ENCODE results near the gene ZDHHC14. TPM values are rescaled to one million over a fixed set of nuclear protein-coding genes. Genes with fewer than 3 reads are reported as not detected.

ZDHHC14 gene
- total and polyA plus RNA-seq, 2 experiments from 2014 or later = 3.0 to 7.4 TPM

DNA sequence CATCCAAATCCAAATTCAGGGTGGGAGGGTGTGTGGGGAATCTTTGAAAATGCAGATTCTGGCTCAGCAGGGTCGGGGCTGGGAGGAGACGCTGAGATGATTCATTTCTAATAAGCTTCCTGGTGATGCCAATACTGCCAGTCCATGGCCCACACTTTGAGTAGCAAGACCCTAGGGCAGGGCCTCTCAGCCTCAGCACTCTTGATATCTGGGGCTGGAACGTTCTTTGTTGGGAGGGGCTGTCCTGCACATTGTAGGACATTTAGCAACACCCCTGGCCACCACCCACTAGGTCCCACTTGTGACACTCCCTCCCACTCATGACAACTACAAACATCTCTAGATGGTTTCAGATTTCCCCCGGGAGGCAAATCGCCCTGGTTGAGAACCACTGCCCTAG is 191.0 kb downstream of the ZDHHC14 start:
- TF ChIP-seq JUNB (IDR thresholded peaks at IDR 0.05; ENCODE audit: unreplicated experiment) (no peak), STAT1 (IDR thresholded peaks at IDR 0.05; ENCODE audit: unreplicated experiment) (no peak), ZNF331 (CRISPR knock-in tag; IDR thresholded peaks at IDR 0.05; ENCODE audit: low read depth) (no peak), CREB1 (CRISPR knock-in tag; IDR thresholded peaks at IDR 0.05; ENCODE audit: low read depth) (no peak), EZH2 (IDR thresholded peaks at IDR 0.05; ENCODE audit: low read depth, unreplicated experiment) (no peak), NANOG (IDR thresholded peaks at IDR 0.05; ENCODE audit: borderline replicate concordance) (no peak), POLR2AphosphoS5 (IDR thresholded peaks at IDR 0.05; ENCODE audit: low read depth) (no peak)
- TF ChIP-seq, protein P1, sequence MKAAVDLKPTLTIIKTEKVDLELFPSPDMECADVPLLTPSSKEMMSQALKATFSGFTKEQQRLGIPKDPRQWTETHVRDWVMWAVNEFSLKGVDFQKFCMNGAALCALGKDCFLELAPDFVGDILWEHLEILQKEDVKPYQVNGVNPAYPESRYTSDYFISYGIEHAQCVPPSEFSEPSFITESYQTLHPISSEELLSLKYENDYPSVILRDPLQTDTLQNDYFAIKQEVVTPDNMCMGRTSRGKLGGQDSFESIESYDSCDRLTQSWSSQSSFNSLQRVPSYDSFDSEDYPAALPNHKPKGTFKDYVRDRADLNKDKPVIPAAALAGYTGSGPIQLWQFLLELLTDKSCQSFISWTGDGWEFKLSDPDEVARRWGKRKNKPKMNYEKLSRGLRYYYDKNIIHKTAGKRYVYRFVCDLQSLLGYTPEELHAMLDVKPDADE (IDR thresholded peaks at IDR 0.05) = no peak
- TF ChIP-seq, protein P2, sequence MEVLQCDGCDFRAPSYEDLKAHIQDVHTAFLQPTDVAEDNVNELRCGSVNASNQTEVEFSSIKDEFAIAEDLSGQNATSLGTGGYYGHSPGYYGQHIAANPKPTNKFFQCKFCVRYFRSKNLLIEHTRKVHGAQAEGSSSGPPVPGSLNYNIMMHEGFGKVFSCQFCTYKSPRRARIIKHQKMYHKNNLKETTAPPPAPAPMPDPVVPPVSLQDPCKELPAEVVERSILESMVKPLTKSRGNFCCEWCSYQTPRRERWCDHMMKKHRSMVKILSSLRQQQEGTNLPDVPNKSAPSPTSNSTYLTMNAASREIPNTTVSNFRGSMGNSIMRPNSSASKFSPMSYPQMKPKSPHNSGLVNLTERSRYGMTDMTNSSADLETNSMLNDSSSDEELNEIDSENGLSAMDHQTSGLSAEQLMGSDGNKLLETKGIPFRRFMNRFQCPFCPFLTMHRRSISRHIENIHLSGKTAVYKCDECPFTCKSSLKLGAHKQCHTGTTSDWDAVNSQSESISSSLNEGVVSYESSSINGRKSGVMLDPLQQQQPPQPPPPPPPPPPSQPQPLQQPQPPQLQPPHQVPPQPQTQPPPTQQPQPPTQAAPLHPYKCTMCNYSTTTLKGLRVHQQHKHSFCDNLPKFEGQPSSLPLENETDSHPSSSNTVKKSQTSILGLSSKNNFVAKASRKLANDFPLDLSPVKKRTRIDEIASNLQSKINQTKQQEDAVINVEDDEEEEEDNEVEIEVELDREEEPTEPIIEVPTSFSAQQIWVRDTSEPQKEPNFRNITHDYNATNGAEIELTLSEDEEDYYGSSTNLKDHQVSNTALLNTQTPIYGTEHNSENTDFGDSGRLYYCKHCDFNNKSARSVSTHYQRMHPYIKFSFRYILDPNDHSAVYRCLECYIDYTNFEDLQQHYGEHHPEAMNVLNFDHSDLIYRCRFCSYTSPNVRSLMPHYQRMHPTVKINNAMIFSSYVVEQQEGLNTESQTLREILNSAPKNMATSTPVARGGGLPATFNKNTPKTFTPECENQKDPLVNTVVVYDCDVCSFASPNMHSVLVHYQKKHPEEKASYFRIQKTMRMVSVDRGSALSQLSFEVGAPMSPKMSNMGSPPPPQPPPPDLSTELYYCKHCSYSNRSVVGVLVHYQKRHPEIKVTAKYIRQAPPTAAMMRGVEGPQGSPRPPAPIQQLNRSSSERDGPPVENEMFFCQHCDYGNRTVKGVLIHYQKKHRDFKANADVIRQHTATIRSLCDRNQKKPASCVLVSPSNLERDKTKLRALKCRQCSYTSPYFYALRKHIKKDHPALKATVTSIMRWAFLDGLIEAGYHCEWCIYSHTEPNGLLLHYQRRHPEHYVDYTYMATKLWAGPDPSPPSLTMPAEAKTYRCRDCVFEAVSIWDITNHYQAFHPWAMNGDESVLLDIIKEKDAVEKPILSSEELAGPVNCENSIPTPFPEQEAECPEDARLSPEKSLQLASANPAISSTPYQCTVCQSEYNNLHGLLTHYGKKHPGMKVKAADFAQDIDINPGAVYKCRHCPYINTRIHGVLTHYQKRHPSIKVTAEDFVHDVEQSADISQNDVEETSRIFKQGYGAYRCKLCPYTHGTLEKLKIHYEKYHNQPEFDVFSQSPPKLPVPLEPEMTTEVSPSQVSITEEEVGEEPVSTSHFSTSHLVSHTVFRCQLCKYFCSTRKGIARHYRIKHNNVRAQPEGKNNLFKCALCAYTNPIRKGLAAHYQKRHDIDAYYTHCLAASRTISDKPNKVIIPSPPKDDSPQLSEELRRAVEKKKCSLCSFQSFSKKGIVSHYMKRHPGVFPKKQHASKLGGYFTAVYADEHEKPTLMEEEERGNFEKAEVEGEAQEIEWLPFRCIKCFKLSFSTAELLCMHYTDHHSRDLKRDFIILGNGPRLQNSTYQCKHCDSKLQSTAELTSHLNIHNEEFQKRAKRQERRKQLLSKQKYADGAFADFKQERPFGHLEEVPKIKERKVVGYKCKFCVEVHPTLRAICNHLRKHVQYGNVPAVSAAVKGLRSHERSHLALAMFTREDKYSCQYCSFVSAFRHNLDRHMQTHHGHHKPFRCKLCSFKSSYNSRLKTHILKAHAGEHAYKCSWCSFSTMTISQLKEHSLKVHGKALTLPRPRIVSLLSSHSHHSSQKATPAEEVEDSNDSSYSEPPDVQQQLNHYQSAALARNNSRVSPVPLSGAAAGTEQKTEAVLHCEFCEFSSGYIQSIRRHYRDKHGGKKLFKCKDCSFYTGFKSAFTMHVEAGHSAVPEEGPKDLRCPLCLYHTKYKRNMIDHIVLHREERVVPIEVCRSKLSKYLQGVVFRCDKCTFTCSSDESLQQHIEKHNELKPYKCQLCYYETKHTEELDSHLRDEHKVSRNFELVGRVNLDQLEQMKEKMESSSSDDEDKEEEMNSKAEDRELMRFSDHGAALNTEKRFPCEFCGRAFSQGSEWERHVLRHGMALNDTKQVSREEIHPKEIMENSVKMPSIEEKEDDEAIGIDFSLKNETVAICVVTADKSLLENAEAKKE (CRISPR knock-in tag; IDR thresholded peaks at IDR 0.05) = no peak
- TF ChIP-seq, protein P3, sequence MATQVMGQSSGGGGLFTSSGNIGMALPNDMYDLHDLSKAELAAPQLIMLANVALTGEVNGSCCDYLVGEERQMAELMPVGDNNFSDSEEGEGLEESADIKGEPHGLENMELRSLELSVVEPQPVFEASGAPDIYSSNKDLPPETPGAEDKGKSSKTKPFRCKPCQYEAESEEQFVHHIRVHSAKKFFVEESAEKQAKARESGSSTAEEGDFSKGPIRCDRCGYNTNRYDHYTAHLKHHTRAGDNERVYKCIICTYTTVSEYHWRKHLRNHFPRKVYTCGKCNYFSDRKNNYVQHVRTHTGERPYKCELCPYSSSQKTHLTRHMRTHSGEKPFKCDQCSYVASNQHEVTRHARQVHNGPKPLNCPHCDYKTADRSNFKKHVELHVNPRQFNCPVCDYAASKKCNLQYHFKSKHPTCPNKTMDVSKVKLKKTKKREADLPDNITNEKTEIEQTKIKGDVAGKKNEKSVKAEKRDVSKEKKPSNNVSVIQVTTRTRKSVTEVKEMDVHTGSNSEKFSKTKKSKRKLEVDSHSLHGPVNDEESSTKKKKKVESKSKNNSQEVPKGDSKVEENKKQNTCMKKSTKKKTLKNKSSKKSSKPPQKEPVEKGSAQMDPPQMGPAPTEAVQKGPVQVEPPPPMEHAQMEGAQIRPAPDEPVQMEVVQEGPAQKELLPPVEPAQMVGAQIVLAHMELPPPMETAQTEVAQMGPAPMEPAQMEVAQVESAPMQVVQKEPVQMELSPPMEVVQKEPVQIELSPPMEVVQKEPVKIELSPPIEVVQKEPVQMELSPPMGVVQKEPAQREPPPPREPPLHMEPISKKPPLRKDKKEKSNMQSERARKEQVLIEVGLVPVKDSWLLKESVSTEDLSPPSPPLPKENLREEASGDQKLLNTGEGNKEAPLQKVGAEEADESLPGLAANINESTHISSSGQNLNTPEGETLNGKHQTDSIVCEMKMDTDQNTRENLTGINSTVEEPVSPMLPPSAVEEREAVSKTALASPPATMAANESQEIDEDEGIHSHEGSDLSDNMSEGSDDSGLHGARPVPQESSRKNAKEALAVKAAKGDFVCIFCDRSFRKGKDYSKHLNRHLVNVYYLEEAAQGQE (IDR thresholded peaks at IDR 0.05; ENCODE audit: unreplicated experiment) = no peak
- Mint-ChIP-seq H3K27me3 (ENCODE audit: insufficient read depth, low read depth, poor library complexity) (peaks cover 4% of the 10 kb centered on the region), H3K27ac (no peak overlapping the region), H3K4me1 (peaks cover 12% of the 10 kb centered on the region; the same call in 2 of the 3 replicates), H3K4me3 (no peak overlapping the region), H3K36me3 (ENCODE audit: low read depth) (no peaks in the 10 kb centered on the region), H3K9me3 (peaks cover 5% of the 10 kb centered on the region; the same call in 2 of the 3 replicates)
- no peak overlapping the region for H2AFZ ChIP-seq
- H4K20me1 ChIP-seq (replicated peaks; ENCODE audit: insufficient read depth) = no peaks in the 10 kb centered on the region
- H3K27me3 ChIP-seq (ENCODE audit: insufficient read depth) = no peaks in the 10 kb centered on the region
- no peaks in the 10 kb centered on the region for H3K4me1 ChIP-seq (ENCODE audit: insufficient read depth)
- ATAC-seq (no peak), DNase-seq (ENCODE audit: low spot score) (no peak)
- no peaks in the 10 kb centered on the region for H3K36me3 ChIP-seq (ENCODE audit: insufficient read depth)
- H3K27ac ChIP-seq (ENCODE audit: low read depth) = no peak overlapping the region
- H3K4me3 ChIP-seq = no peak overlapping the region
- H3K4me2 ChIP-seq = no peak overlapping the region
- H3F3A ChIP-seq (replicated peaks; ENCODE audit: low read depth) = no peaks in the 10 kb centered on the region
- no peaks in the 10 kb centered on the region for H3K9me2 ChIP-seq (ENCODE audit: insufficient read depth)
- H3K79me2 ChIP-seq (replicated peaks; ENCODE audit: insufficient read depth) = no peaks in the 10 kb centered on the region
